ENCODE data around the gene GPR33.
A peak's percentile ranks its signal among the peaks of the same experiment; 100 is the strongest.

Gene GPR33, protein sequence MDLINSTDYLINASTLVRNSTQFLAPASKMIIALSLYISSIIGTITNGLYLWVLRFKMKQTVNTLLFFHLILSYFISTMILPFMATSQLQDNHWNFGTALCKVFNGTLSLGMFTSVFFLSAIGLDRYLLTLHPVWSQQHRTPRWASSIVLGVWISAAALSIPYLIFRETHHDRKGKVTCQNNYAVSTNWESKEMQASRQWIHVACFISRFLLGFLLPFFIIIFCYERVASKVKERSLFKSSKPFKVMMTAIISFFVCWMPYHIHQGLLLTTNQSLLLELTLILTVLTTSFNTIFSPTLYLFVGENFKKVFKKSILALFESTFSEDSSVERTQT
- total RNA-seq = 0 reads per million in 9 experiments

DNA sequence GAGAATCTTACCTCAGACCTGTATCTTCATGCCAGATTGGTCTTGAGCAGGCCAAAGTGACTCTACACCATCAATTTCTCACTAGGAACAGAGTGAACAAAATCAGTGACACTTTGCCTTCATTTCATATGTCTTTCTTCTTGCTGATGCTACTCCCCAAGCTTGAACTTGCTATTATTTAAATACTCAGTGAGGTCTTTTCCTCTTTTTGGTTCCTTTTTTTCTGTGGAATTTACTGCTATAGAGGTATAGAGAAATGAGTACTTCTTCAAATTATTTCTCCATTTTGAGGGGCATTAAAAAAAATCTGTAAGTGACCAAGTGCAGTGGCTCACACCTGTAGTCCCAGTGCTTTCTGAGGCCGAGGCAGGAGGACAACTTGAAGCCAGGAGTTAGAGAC lies at the start of gene GPR33:
Gene GPR33, minus strand, starts transcription at position 154 of the 400 bp plus-strand sequence. CDS start 4,074 bp downstream, outside the sequence.
- Mint-ChIP-seq H3K4me3 (no peak within 1 kb of the TSS), H3K36me3 (ENCODE audit: insufficient read depth) (no peaks in the 10 kb centered on the region), H3K4me1 (ENCODE audit: low read depth in 2 of 2) (no peaks in the 10 kb centered on the region), H3K27ac (no peak within 1 kb of the TSS), H3K27me3 (peaks cover 14 to 25% of the 10 kb centered on the region in 2 donors), H3K9me3 (no peaks in the 10 kb centered on the region)
- DNase-seq (no peak), ATAC-seq (replicated peaks) (no peak)

DNA sequence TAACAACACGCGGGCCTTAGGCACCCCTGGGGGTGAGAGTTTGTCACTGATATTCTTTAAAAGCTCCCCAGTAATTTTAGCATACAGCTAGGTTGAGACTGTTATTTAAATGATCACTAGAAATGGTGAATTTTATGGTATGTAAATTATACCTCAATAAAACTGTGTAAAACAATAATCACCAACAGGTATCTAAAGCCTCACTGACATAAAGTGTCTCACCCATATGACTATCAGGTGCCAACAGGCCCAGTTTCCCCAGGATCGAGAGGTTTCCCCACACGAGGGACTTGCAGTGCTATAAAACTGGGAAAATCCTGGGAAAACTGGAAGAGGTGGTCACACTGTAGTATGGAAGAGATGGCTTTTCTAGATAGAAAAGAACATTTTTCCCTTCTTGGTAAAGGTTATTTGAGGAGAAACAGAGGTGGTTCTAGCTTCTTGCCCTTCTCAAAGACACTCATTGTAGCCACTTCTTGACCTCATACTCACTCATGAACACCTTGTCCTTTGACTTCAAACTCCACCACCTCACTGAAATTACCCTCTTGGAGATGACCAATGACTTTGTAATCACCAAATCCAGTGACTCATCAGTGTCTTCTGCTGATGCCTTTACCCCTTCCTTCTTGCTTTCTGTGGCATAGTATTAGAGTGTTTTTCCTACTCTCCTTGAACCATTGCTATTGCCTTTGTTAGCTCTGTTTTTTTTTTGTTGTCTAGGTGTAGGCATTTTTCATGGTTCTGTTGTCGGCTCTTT lies 48.5 kb upstream of the GPR33 start:
- H3K27me3 Mint-ChIP-seq = peaks cover 37 to 47% of the 10 kb centered on the region in 2 donors
- no peaks in the 10 kb centered on the region for H3K9me3 Mint-ChIP-seq
- no peaks in the 10 kb centered on the region for H3K4me1 Mint-ChIP-seq (ENCODE audit: low read depth in 2 of 2)
- no peaks in the 10 kb centered on the region for H3K36me3 Mint-ChIP-seq (ENCODE audit: insufficient read depth)
- DNase-seq (no peak), ATAC-seq (replicated peaks) (no peak)
- H3K4me3 Mint-ChIP-seq = no peak overlapping the region
- no peak overlapping the region for H3K27ac Mint-ChIP-seq

GRCh38 chr14:31530136-31530535 lies 42.3 kb upstream of the GPR33 start:
- Mint-ChIP-seq H3K4me3 (no peak overlapping the region), H3K9me3 (no peaks in the 10 kb centered on the region), H3K36me3 (ENCODE audit: insufficient read depth) (peaks cover 3% of the 10 kb centered on the region), H3K4me1 (ENCODE audit: low read depth in 2 of 2) (no peaks in the 10 kb centered on the region), H3K27me3 (peaks cover 13 to 19% of the 10 kb centered on the region in 2 donors), H3K27ac (no peak overlapping the region)
- no peak for ATAC-seq (replicated peaks)
- DNase-seq = no peak

DNA sequence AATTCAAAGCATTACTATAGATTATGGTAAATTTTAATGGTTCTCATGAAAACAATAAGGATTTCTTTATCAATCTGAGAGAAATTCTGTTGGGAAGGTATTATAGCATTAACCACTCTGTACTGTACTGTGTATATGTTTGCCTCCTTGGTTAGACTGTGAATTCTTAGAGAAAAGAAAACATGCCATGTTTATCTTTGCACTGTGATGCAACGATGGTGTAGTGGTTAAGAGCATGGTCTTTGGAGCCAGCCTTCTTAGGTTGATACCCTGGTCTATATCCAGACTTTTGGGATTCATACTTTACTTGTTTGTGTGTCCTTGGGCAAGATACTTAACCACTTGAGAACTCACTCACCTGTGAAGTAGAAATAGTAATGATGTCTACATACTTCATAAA lies 41.2 kb upstream of the GPR33 start:
- DNase-seq (no peak), ATAC-seq (replicated peaks) (no peak)
- H3K4me3 Mint-ChIP-seq = no peak overlapping the region
- peaks cover 3% of the 10 kb centered on the region for H3K36me3 Mint-ChIP-seq (ENCODE audit: insufficient read depth)
- peaks cover 13 to 14% of the 10 kb centered on the region in 2 donors for H3K27me3 Mint-ChIP-seq
- H3K9me3 Mint-ChIP-seq = no peaks in the 10 kb centered on the region
- H3K4me1 Mint-ChIP-seq (ENCODE audit: low read depth in 2 of 2) = no peaks in the 10 kb centered on the region
- no peak overlapping the region for H3K27ac Mint-ChIP-seq

- Mint-ChIP-seq H3K36me3 (ENCODE audit: insufficient read depth) (peaks cover 3% of the 10 kb centered on the region), H3K27ac (no peak overlapping the region), H3K27me3 (peaks cover 16 to 25% of the 10 kb centered on the region in 2 donors), H3K4me3 (no peak overlapping the region), H3K4me1 (ENCODE audit: low read depth in 2 of 2) (no peaks in the 10 kb centered on the region), H3K9me3 (no peaks in the 10 kb centered on the region)
- ATAC-seq (replicated peaks) (no peak), DNase-seq (no peak)
Observed at GRCh38 chr14:31527546-31527945, 39.7 kb upstream of the GPR33 start.

- Mint-ChIP-seq H3K36me3 (ENCODE audit: insufficient read depth) (peaks cover 3% of the 10 kb centered on the region), H3K4me1 (ENCODE audit: low read depth in 2 of 2) (no peaks in the 10 kb centered on the region), H3K27ac (no peak overlapping the region), H3K9me3 (no peaks in the 10 kb centered on the region), H3K27me3 (peaks cover 14 to 29% of the 10 kb centered on the region in 2 donors), H3K4me3 (no peak overlapping the region)
- DNase-seq (no peak), ATAC-seq (replicated peaks) (no peak)
Observed at GRCh38 chr14:31527087-31527486, 39.2 kb upstream of the GPR33 start.

DNA sequence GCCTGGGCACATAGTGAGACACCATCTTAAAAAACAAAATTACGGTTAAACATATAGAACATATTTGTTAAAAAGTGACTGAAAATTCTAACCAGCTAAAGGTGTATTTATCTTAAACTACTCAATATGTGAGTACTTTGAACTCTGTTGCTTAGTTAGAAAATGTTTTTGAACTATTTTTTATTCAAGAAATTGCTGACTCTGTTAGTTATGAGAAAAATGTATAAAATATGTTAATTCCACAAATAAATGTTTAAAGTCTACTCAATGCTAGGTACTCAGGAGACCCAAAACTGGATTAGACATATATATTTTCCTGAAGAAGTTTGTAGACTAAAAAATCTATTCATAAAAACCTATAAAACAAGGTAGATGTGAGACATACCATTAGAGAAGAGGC lies 23.0 kb upstream of the GPR33 start:
- Mint-ChIP-seq H3K9me3 (no peaks in the 10 kb centered on the region), H3K4me3 (no peak overlapping the region), H3K4me1 (ENCODE audit: low read depth in 2 of 2) (no peaks in the 10 kb centered on the region), H3K27ac (no peak overlapping the region), H3K36me3 (ENCODE audit: insufficient read depth) (peaks cover 3% of the 10 kb centered on the region), H3K27me3 (peaks cover 25 to 29% of the 10 kb centered on the region in 2 donors)
- DNase-seq = no peak
- no peak for ATAC-seq (replicated peaks)

GRCh38 chr14:31510222-31510621 lies 22.4 kb upstream of the GPR33 start:
- Mint-ChIP-seq H3K27me3 (peaks cover 25 to 29% of the 10 kb centered on the region in 2 donors), H3K36me3 (ENCODE audit: insufficient read depth) (peaks cover 3% of the 10 kb centered on the region), H3K4me1 (ENCODE audit: low read depth in 2 of 2) (no peaks in the 10 kb centered on the region), H3K27ac (no peak overlapping the region), H3K9me3 (no peaks in the 10 kb centered on the region), H3K4me3 (no peak overlapping the region)
- DNase-seq (no peak), ATAC-seq (replicated peaks) (peak; percentile 17)

DNA sequence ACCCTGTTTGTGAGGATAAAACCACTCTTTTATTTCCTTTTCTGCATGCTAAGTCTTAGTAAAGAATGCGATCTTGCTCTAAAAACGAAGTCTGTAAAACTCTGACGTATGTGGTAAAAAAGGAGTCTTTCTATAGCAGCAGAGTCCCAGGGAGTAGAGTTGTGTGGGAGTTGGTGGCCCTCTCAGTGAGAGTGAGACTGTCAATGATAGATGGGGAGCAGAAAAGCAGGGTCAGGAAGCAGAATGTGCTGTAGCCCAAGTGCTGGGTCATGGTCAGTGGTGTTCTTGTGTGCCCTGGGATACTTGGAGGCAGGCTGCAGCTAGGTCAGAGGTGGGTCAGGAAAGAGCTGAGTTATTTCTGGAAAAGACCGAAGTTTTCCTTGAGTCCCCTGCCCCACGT lies 20.3 kb upstream of the GPR33 start:
- no peaks in the 10 kb centered on the region for H3K4me1 Mint-ChIP-seq (ENCODE audit: low read depth in 2 of 2)
- DNase-seq = no peak
- H3K4me3 Mint-ChIP-seq = no peak overlapping the region
- no peaks in the 10 kb centered on the region for H3K9me3 Mint-ChIP-seq
- H3K36me3 Mint-ChIP-seq (ENCODE audit: insufficient read depth) = peaks cover 3% of the 10 kb centered on the region
- ATAC-seq (replicated peaks) = no peak
- H3K27ac Mint-ChIP-seq = no peak overlapping the region
- peaks cover 15 to 29% of the 10 kb centered on the region in 2 donors for H3K27me3 Mint-ChIP-seq

GRCh38 chr14:31505411-31505810 lies 17.6 kb upstream of the GPR33 start:
- Mint-ChIP-seq H3K4me1 (ENCODE audit: low read depth in 2 of 2) (no peaks in the 10 kb centered on the region), H3K27ac (no peak overlapping the region), H3K27me3 (peaks cover 7 to 19% of the 10 kb centered on the region in 2 donors), H3K36me3 (ENCODE audit: insufficient read depth) (peaks cover 3% of the 10 kb centered on the region), H3K4me3 (no peak overlapping the region), H3K9me3 (no peaks in the 10 kb centered on the region)
- ATAC-seq (replicated peaks) = no peak
- DNase-seq = no peak

DNA sequence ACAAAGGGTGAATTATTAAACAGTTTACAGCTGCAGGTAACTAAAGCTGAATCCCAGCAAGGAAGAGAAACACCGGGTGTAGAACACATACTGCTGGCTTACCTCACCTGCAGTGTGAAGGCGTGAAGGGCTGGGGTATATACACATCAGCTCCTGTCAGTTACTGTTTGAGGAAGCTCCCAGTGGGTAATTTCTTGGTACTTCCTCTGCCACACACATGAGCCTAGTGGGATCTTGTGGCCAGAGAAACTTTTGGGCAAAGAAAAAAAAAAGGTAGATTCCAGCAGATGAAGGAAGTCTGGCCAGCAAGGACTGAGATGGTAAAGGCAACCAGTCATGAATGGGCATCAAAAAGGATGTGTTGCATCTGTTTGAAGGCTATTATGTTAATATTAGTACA lies 14.0 kb upstream of the GPR33 start:
- DNase-seq = no peak
- ATAC-seq (replicated peaks) = no peak
- Mint-ChIP-seq H3K4me1 (ENCODE audit: low read depth in 2 of 2) (no peaks in the 10 kb centered on the region), H3K4me3 (no peak overlapping the region), H3K9me3 (no peaks in the 10 kb centered on the region), H3K27me3 (peaks cover 11 to 16% of the 10 kb centered on the region in 2 donors), H3K27ac (no peak overlapping the region), H3K36me3 (ENCODE audit: insufficient read depth) (no peaks in the 10 kb centered on the region)

DNA sequence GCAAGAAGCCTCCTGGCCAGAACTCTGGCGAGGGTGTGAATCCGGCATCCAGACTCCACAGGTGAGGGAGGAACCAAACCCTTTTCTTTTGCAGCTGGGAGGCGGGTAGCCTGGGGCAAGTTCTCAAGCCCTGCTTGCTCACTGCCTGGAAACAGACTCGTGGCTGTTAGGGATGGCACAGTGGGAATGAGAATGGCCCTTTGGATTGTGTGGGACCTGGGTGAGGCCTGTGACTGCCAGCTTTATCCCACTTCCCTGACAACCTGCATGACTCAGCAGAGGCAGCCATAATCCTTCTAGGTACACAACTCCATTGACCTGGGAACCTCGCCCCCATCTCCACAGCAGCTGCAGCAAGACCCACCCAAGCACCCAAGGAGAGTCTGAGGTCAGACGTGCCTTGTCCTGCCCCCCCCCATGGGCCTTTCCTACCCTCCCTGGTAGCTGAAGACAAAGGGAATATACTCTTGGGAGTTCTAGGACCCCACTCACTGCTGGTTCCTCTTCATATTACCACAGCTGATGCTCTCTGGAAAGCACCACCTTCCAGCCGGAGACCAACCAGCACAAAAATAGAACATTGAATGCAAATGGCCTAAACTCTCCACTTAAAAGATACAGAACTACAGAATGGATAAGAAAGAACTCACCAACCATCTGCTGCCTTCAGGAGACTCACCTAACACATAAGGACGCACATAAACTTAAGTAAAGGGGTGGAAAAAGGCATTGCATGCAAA lies 5.1 kb upstream of the GPR33 start:
- H3K27ac Mint-ChIP-seq = no peak overlapping the region
- no peak for ATAC-seq (replicated peaks)

DNA sequence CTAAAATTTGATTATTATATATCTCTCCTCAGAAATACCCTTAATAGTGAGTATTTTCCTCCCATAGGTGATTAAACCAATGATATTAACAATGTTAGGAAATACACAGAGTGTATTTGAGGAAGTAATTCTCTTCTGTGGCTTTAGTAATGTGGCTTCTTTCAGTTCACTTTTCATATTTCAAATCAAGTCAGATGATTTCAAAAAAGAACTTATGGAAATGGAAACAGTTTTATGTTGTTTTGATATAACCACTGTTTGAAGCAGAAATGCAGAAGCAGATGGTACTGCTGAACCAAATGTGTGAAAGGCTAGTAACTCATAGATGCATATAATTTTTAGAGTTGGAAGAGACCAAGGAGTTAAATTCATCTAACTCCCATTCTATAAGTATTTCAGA lies 1.9 kb upstream of the GPR33 start:
- Mint-ChIP-seq H3K9me3 (no peaks in the 10 kb centered on the region), H3K4me3 (no peak overlapping the region), H3K27ac (no peak overlapping the region), H3K36me3 (ENCODE audit: insufficient read depth) (no peaks in the 10 kb centered on the region), H3K4me1 (ENCODE audit: low read depth in 2 of 2) (no peaks in the 10 kb centered on the region), H3K27me3 (peaks cover 22 to 25% of the 10 kb centered on the region in 2 donors)
- no peak for DNase-seq
- ATAC-seq (replicated peaks) = no peak

More for the DNA sequence above, 5.1 kb upstream of the GPR33 start:
- Mint-ChIP-seq H3K4me3 (no peak overlapping the region), H3K36me3 (ENCODE audit: insufficient read depth) (no peaks in the 10 kb centered on the region), H3K9me3 (no peaks in the 10 kb centered on the region), H3K4me1 (ENCODE audit: low read depth in 2 of 2) (no peaks in the 10 kb centered on the region), H3K27me3 (peaks cover 52 to 53% of the 10 kb centered on the region in 2 donors)
- DNase-seq = no peak
